Measurements from ENCODE around the gene TBC1D3B. TPM values are rescaled to one million over a fixed set of nuclear protein-coding genes. Genes with fewer than 3 reads are reported as not detected.
"Not testable (repeated sequence)": the region's sequence is repeated elsewhere in the genome, so short reads cannot be mapped to it uniquely, and the experiment has no call there.

Gene TBC1D3B
- total and polyA plus RNA-seq, 2 donors (not counting 1 experiment from before 2014, with no cell fraction given): 0.86 to 2.3 TPM

GRCh38 chr17:36203335-36203734 lies 26.9 kb upstream of the TBC1D3B start:
- H3K27ac ChIP-seq (ENCODE audit: insufficient read depth, low read length): no peak overlapping the region
- H3K9ac ChIP-seq (ENCODE audit: insufficient read depth, low read length): no peak overlapping the region
- H3K27me3 ChIP-seq (ENCODE audit: control insufficient read depth, insufficient read depth, low read length): no peaks in the 10 kb centered on the region
- no peak overlapping the region for H2AFZ ChIP-seq (ENCODE audit: low read length)
- TF ChIP-seq EZH2 (IDR thresholded peaks at IDR 0.05; ENCODE audit: low read length, missing control alignments) (no peak), CTCF (conservative IDR thresholded peaks at IDR 0.05 in 1 of 2, IDR thresholded peaks at IDR 0.05 in 1 of 2; ENCODE audit: low read depth in 1 of 2, low read length in 2 of 2) (no peak)
- no peaks in the 10 kb centered on the region for H4K20me1 ChIP-seq (ENCODE audit: control insufficient read depth, extremely low read depth, insufficient read depth, low read length)
- H3K36me3 ChIP-seq (ENCODE audit: control insufficient read depth, insufficient read depth, low read length): no peaks in the 10 kb centered on the region
- no peak overlapping the region for H3K4me3 ChIP-seq (replicated peaks in 1 of 4; ENCODE audit: control extremely low read depth in 1 of 4, insufficient read depth in 1 of 4, low read depth in 3 of 4, low read length in 4 of 4)
- no peaks in the 10 kb centered on the region for H3K4me1 ChIP-seq (ENCODE audit: control insufficient read depth, extremely low read depth, insufficient read depth, low read length)
- no peak overlapping the region for H3K4me2 ChIP-seq (ENCODE audit: extremely low read depth, insufficient read depth, low read length)
- DNase-seq (ENCODE audit: low read depth in 2 of 2): no peak
- H3K9me3 ChIP-seq (ENCODE audit: control insufficient read depth, insufficient read depth, low read depth, low read length): no peaks in the 10 kb centered on the region
- H3K79me2 ChIP-seq (ENCODE audit: control insufficient read depth, insufficient read depth, low read length): no peaks in the 10 kb centered on the region

GRCh38 chr17:36201506-36201905 lies 25.1 kb upstream of the TBC1D3B start:
- H3K4me2 ChIP-seq (ENCODE audit: extremely low read depth, insufficient read depth, low read length); H3K4me3 ChIP-seq (replicated peaks in 1 of 4; ENCODE audit: control extremely low read depth in 1 of 4, insufficient read depth in 1 of 4, low read depth in 3 of 4, low read length in 4 of 4); H3K4me1 ChIP-seq (ENCODE audit: control insufficient read depth, extremely low read depth, insufficient read depth, low read length); H3K9ac ChIP-seq (ENCODE audit: insufficient read depth, low read length); H3K79me2 ChIP-seq (ENCODE audit: control insufficient read depth, insufficient read depth, low read length); H3K9me3 ChIP-seq (ENCODE audit: control insufficient read depth, insufficient read depth, low read depth, low read length); DNase-seq (ENCODE audit: low read depth in 2 of 2); H2AFZ ChIP-seq (ENCODE audit: low read length); H3K27ac ChIP-seq (ENCODE audit: insufficient read depth, low read length); H4K20me1 ChIP-seq (ENCODE audit: control insufficient read depth, extremely low read depth, insufficient read depth, low read length); H3K27me3 ChIP-seq (ENCODE audit: control insufficient read depth, insufficient read depth, low read length); H3K36me3 ChIP-seq (ENCODE audit: control insufficient read depth, insufficient read depth, low read length): not testable (repeated sequence)

- not testable (repeated sequence) for H4K20me1 ChIP-seq (ENCODE audit: control insufficient read depth, extremely low read depth, insufficient read depth, low read length); H3K9ac ChIP-seq (ENCODE audit: insufficient read depth, low read length); H3K27me3 ChIP-seq (ENCODE audit: control insufficient read depth, insufficient read depth, low read length); H3K4me1 ChIP-seq (ENCODE audit: control insufficient read depth, extremely low read depth, insufficient read depth, low read length); DNase-seq (ENCODE audit: low read depth in 2 of 2); H3K4me3 ChIP-seq (replicated peaks in 1 of 4; ENCODE audit: control extremely low read depth in 1 of 4, insufficient read depth in 1 of 4, low read depth in 3 of 4, low read length in 4 of 4); H3K9me3 ChIP-seq (ENCODE audit: control insufficient read depth, insufficient read depth, low read depth, low read length); H3K27ac ChIP-seq (ENCODE audit: insufficient read depth, low read length); H3K36me3 ChIP-seq (ENCODE audit: control insufficient read depth, insufficient read depth, low read length); H3K79me2 ChIP-seq (ENCODE audit: control insufficient read depth, insufficient read depth, low read length); H2AFZ ChIP-seq (ENCODE audit: low read length); H3K4me2 ChIP-seq (ENCODE audit: extremely low read depth, insufficient read depth, low read length)
These were observed 24.7 kb upstream of the TBC1D3B start for GRCh38 chr17:36201102-36201501.

GRCh38 chr17:36198831-36199465 lies 22.5 kb upstream of the TBC1D3B start:
- H2AFZ ChIP-seq (ENCODE audit: low read length): no peak overlapping the region

More at GRCh38 chr17:36198831-36199465, 22.5 kb upstream of the TBC1D3B start:
- Histone ChIP-seq H3K9me3 (ENCODE audit: control insufficient read depth, insufficient read depth, low read depth, low read length) (no peaks in the 10 kb centered on the region), H3K4me2 (ENCODE audit: extremely low read depth, insufficient read depth, low read length) (no peak overlapping the region), H4K20me1 (ENCODE audit: control insufficient read depth, extremely low read depth, insufficient read depth, low read length) (no peaks in the 10 kb centered on the region), H3K27me3 (ENCODE audit: control insufficient read depth, insufficient read depth, low read length) (no peaks in the 10 kb centered on the region), H3K79me2 (ENCODE audit: control insufficient read depth, insufficient read depth, low read length) (no peaks in the 10 kb centered on the region), H3K36me3 (ENCODE audit: control insufficient read depth, insufficient read depth, low read length) (no peaks in the 10 kb centered on the region), H3K27ac (ENCODE audit: insufficient read depth, low read length) (no peak overlapping the region), H3K9ac (ENCODE audit: insufficient read depth, low read length) (no peak overlapping the region), H3K4me1 (ENCODE audit: control insufficient read depth, extremely low read depth, insufficient read depth, low read length) (no peaks in the 10 kb centered on the region), H3K4me3 (replicated peaks in 1 of 4; ENCODE audit: control extremely low read depth in 1 of 4, insufficient read depth in 1 of 4, low read depth in 3 of 4, low read length in 4 of 4) (no peak overlapping the region)
- TF ChIP-seq CTCF (conservative IDR thresholded peaks at IDR 0.05 in 1 of 2, IDR thresholded peaks at IDR 0.05 in 1 of 2; ENCODE audit: low read depth in 1 of 2, low read length in 2 of 2) (no peak), EZH2 (IDR thresholded peaks at IDR 0.05; ENCODE audit: low read length, missing control alignments) (no peak)
- DNase-seq (ENCODE audit: low read depth in 2 of 2): no peak

Measured in fibroblast of lung (primary cell).